Right kidney (tissue), 9 donors: ENCODE results near the gene MANF.

Experiments used
- DNase-seq: peaks from one replicate; pipeline ENCODE4 v3.0.0-alpha.2; 2016
- long read RNA-seq, 8 donors: transcript quantifications; one replicate each; lab custom pipeline, GENCODE V29; 2026

The MANF gene
- long read RNA-seq, donor 1, transcript MANF-204 (4 exons, 1,153 nt) = major isoform, 22 of 26 reads
- long read RNA-seq, donor 1, partial matches to known transcripts = 0 of 26 reads
- long read RNA-seq, donor 1, other reads (novel, unspliced or antisense) = 0 of 26 reads
- long read RNA-seq, donor 2, transcript MANF-204 (4 exons, 1,153 nt) = major isoform, 14 of 29 reads
- long read RNA-seq, donor 2, partial matches to known transcripts = 10 of 29 reads
- long read RNA-seq, donor 2, other reads (novel, unspliced or antisense) = 0 of 29 reads
- long read RNA-seq, donor 3, transcript MANF-204 (4 exons, 1,153 nt) = major isoform, 20 of 23 reads
- long read RNA-seq, donor 3, partial matches to known transcripts = 0 of 23 reads
- long read RNA-seq, donor 3, other reads (novel, unspliced or antisense) = 0 of 23 reads
- long read RNA-seq, donor 4, transcript MANF-203 (2 exons, 436 nt) = minor isoform, 10 of 37 reads
- long read RNA-seq, donor 4, transcript MANF-204 (4 exons, 1,153 nt) = major isoform, 27 of 37 reads
- long read RNA-seq, donor 4, partial matches to known transcripts = 0 of 37 reads
- long read RNA-seq, donor 4, other reads (novel, unspliced or antisense) = 0 of 37 reads
- long read RNA-seq, donor 5, transcript MANF-204 (4 exons, 1,153 nt) = major isoform, 26 of 32 reads
- long read RNA-seq, donor 5, partial matches to known transcripts = 0 of 32 reads
- long read RNA-seq, donor 5, other reads (novel, unspliced or antisense) = 0 of 32 reads
- long read RNA-seq, donor 6, transcript MANF-204 (4 exons, 1,153 nt) = major isoform, 21 of 42 reads
- long read RNA-seq, donor 6, transcript MANF-203 (2 exons, 436 nt) = minor isoform, 5 of 42 reads
- long read RNA-seq, donor 6, partial matches to known transcripts = 15 of 42 reads
- long read RNA-seq, donor 6, other reads (novel, unspliced or antisense) = 0 of 42 reads
- long read RNA-seq, donor 7, transcript MANF-204 (4 exons, 1,153 nt) = major isoform, 24 of 32 reads
- long read RNA-seq, donor 7, transcript MANF-203 (2 exons, 436 nt) = minor isoform, 8 of 32 reads
- long read RNA-seq, donor 7, partial matches to known transcripts = 0 of 32 reads
- long read RNA-seq, donor 7, other reads (novel, unspliced or antisense) = 0 of 32 reads
- long read RNA-seq, donor 8, transcript MANF-204 (4 exons, 1,153 nt) = major isoform, 15 of 29 reads
- long read RNA-seq, donor 8, transcript MANF-203 (2 exons, 436 nt) = minor isoform, 5 of 29 reads
- long read RNA-seq, donor 8, partial matches to known transcripts = 7 of 29 reads
- long read RNA-seq, donor 8, other reads (novel, unspliced or antisense) = 0 of 29 reads

DNA sequence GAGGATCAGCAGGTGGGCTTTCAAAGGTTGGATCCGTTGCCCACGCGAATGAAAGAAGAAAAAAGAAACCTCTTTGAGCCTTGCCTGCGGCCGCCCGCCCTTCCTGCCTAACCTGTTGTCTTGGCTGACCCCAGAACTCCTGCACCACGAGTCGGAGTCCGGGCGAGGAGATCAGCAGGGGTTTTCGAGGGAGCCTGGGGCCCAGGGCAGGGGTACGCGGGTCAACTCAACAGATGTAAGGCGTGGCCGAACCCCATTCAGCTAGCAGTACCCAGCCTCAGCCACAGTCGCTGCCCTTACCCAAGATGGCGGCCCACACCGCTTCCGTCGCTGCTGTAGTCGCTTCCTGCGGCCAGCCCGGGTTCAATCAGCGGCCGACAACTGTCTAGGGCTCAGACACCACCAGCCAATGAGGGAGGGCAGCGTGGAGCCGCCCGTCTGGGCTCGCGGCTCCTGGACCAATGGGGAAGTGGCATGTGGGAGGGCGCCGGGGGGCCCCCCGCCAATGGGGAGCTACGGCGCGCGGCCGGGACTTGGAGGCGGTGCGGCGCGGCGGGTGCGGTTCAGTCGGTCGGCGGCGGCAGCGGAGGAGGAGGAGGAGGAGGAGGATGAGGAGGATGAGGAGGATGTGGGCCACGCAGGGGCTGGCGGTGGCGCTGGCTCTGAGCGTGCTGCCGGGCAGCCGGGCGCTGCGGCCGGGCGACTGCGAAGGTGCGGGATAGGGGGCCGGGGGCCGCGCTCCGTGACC is at the start of gene MANF:
TSS of gene MANF (plus strand) at position 566 of the 748 bp plus-strand sequence. CDS start at position 618, 52 bp downstream.
- DNase-seq = peak; percentile 92

- no peak for DNase-seq
These were observed 48.8 kb upstream of the MANF start for GRCh38 chr3:51336261-51336660.

DNA sequence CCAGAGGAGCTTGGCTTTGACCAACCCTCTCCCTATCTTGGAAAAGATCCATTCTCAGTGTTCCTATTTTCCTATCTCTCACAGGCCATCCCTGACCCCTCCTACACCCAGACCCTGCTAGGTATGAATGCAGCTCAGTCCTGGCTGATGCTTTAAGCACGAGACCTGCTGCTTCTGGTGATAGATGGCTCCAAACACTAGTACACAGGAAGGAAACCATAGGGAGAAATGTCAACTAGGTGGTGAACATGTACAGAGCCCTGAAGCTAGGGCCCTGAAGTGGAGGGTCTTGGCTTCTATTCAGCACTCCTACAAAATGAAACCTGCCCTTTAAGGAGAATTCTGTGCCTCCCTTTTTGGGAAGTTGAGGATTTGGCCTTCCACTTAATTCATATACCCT is 47.4 kb upstream of the MANF start:
- no peak for DNase-seq

DNA sequence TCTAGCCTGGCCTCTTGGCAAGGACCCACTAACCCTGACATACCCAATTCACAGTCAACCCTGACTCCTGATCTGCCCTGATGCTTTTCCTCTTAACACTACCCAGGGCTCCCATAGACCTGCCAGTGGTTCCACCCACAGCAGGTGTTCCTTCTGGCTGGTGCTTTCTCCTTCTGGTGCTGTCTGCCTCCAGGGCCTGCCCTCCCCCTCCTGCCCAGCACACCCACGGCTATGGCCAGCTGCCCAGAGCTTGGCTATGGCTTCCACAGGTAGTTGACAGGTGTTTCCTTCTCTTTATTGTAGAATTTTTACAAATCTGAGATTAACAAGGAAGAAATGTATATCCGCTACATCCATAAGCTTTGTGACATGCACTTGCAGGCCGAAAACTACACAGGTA is 46.5 kb upstream of the MANF start:
- no peak for DNase-seq

DNA sequence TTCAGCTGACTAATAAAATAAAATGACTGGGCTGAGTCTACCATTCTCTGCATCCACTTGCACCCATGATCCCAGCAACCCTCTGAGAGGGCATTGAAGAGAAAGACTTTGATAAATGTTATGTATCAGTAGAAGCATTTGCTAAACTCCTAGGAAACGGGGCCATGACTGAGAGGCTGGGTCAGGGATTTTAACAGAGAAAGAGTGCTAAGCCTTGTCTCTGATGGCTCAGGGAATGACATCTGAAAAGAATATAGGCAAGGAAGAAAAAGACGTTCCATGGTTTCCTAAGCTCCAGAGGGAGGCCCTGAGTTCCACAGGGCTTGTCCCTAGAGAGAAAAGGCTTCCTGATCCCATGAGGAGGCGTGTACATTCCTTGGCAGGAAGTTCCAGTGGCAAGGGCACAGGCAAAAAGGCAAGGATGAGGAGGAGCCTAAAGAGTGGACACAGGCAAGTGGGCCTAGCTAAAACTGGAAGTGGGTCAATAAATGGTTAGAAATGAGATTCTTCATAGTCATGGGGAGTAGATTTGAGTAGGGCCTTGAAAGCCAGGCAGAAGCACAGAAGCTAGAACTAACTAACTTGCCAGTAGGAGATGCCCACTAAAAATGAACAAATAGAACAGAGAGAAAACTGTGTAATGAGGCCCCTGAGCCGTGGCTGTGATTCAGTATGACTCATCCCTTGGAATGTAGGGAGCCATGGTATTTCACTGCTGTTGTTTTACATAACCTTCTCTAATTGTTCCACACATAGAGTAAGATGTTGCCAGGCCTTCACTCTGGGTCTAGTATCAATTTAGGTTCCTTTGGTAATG is 44.9 kb upstream of the MANF start:
- DNase-seq = no peak

DNA sequence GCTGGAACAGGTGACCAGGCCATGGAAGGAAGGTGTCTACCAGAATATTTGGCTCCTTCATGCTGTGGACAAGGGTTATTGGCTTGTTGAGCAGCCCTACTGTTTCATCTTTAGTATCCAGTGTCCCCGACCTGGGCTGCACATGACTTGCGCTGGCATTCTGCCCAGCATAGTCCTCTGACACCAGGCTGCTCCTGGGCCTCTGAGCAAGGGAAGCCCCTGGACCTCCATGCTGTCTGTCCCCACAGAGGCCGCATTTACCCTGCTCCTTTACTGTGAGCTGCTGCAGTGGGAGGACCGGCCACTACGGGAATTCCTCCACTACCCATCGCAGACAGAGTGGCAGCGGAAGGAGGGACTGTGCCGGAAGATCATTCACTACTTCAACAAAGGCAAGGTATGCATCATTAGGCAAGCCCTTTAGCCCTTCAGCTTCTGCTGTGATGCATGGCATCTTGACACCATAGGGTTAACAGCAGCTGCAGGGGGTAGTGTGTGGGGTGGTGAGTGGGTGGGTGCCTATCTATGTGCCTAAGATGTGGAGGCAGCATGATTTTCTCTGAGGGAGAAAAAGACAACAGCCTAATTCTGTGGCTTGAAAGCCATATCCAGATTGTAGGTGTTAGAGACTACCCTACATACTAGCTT is 44.0 kb upstream of the MANF start:
- DNase-seq = no peak

- DNase-seq = no peak
These were observed 41.0 kb upstream of the MANF start for GRCh38 chr3:51343918-51344687.

DNA sequence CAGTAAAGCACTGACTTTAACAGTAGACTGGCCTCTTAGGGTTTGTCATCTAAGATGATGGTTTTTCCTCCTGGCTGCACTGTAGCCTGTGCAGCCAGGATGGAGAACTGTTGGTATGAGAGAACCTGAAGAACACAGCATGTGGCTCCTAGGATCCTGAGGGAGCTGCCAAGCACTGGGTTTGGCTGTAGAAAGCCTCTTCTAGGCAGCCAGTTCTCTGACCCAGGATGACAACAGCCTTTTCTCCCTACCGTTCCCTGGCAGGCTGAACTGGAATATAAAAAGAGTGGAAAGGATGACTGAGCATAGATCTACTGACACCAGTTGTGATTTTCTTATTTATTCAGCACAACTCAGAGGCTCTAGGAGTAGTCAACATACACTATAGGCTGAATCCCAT is 34.3 kb upstream of the MANF start:
- DNase-seq = no peak

DNA sequence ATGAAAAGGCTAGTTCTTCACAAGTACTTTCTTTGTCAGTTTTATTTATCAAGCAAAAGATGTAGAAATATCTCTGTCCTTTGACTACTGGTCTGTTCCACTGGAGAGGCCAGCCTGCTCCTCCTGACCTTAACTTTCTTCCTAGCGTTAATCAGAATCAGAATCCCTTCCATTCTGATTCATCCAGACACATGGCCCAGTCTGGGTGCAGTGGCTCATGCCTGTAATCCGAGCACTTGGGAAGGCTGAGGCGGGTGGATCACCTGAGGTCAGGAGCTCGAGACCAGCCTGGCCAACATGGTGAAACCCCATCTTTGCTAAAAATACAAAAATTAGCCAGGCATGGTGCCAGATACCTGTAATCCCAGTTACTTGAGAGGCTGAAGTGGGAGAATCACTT is 32.0 kb upstream of the MANF start:
- no peak for DNase-seq

GRCh38 chr3:51353691-51354090 is 31.4 kb upstream of the MANF start:
- DNase-seq = no peak

GRCh38 chr3:51354172-51354571 is 30.9 kb upstream of the MANF start:
- DNase-seq = no peak

- DNase-seq = no peak
These were observed 30.1 kb upstream of the MANF start for GRCh38 chr3:51354731-51355615.

DNA sequence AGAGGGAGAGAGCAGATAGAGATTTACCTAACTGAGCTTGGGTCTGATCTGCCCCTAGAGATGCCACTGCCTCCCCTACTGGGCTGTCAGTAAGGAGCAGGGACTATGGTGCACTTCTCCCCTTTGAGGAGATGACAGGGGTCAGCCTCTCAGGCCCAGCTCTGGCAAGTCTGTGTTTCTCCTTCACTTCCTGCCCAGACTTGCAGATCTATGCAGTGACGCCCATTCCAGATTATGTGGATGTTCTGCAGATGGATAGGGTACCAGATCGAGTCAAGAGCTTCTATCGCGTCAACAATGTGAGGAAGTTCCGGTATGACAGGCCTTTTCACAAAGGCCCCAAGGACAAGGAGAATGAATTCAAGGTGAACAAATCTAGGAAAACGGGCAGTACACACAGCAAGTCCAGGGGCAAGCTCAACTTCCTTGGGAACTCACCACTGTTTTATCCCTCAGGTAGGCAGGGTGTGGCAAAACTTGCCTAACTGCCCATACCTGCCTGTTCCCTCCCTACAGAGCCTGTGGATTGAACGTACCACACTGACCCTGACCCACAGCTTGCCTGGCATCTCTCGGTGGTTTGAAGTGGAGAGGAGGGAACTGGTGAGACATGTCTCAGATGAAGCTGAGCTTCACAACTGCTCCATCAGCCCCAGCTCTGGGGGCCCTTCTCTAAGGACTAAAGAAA is 29.1 kb upstream of the MANF start:
- DNase-seq = no peak

DNA sequence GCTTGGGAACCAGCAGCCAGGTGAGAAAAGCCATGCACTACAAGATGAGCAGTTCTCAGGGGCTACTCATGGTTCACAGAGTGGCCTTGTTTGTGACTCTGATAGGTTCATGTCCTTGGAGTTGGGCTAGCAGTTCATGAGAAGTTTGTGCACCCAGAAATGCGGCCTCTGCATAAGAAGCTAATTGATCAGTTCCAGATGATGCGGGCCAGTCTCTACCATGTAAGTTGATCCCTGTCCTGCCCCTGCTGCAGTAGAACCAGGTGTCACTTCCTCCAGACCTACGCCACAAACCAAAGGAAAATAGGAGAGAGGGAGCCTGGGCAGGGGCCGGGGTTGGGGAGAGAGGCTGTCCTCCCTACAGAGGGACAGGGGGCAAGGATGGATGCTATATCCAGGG is 27.2 kb upstream of the MANF start:
- DNase-seq = no peak

DNA sequence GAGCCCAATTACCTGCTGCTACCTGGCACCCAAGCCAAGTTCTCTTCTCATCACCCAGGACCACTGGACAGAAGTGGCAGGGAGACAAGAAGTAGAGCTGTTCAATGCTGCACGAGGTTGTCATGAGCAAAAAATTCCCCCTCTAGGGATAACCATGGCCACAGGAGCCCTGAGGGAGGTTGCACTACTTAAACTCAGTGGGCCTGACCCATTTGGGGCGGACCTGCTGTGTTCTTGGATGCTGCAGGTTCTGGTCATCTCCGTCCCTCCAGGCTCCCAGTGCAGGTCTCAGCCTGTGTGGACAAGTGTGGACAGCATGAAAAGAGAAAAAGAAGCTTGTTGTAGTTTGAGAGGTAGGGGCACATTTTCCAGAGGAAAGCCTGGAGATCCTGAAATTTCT is 26.1 kb upstream of the MANF start:
- no peak for DNase-seq

GRCh38 chr3:51360806-51361205 is 24.3 kb upstream of the MANF start:
- DNase-seq = no peak

- no peak for DNase-seq
These were observed 23.3 kb upstream of the MANF start for GRCh38 chr3:51361746-51362145.

DNA sequence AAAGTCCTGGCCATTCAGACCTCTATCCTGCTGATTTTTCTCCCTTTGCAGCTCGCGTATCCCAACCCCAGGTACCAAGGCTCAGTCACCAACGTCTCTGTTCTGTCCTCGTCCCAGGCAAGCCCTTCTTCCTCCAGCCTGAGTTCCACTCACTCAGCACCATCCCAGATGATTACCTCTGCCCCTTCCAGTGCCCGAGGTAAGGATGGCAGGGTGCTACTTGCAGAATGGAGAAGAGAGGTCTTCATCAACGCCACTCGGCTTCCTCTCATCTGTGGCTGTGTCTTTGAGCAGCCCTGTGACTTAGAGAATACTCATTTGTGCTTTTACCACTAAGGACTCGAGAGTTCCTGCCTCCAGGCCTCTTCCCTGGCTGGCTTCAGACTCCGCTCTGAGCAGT is 22.6 kb upstream of the MANF start:
- no peak for DNase-seq
